Measurements from ENCODE around the gene GLCE.

DNA sequence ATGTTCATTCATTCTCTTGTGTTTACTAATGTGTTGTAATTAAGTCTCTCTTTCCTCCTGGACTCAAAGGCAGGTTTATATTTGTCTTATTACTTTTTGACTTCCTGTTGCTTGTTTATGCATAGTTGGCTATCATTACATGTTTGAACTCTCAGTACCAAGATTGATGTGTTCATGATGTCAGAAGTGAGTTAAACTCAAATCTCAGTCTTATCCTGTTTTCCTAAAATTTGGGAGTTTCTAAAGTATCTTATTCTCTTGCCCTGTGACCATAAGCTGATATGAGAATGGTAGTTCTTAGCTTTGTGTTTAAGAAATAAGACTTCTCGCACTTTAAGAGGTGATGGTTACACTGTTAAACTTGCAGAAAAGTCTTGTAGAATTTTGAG is 5.2 kb downstream of the GLCE start:
- TF ChIP-seq NFIC (IDR thresholded peaks at IDR 0.05) = no peak
- TF ChIP-seq TAF1 (IDR thresholded peaks at IDR 0.05; ENCODE audit: low read depth) = no peak
- TF ChIP-seq, protein P1, sequence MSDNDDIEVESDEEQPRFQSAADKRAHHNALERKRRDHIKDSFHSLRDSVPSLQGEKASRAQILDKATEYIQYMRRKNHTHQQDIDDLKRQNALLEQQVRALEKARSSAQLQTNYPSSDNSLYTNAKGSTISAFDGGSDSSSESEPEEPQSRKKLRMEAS (IDR thresholded peaks at IDR 0.05) = no peak
- no peak for TF ChIP-seq EP300 (IDR thresholded peaks at IDR 0.05; ENCODE audit: borderline replicate concordance)
- TF ChIP-seq YY1 (IDR thresholded peaks at IDR 0.05; ENCODE audit: low read depth) = no peak
- TF ChIP-seq CREB1 (IDR thresholded peaks at IDR 0.05; ENCODE audit: low read depth) = no peak
- TF ChIP-seq, protein P2, sequence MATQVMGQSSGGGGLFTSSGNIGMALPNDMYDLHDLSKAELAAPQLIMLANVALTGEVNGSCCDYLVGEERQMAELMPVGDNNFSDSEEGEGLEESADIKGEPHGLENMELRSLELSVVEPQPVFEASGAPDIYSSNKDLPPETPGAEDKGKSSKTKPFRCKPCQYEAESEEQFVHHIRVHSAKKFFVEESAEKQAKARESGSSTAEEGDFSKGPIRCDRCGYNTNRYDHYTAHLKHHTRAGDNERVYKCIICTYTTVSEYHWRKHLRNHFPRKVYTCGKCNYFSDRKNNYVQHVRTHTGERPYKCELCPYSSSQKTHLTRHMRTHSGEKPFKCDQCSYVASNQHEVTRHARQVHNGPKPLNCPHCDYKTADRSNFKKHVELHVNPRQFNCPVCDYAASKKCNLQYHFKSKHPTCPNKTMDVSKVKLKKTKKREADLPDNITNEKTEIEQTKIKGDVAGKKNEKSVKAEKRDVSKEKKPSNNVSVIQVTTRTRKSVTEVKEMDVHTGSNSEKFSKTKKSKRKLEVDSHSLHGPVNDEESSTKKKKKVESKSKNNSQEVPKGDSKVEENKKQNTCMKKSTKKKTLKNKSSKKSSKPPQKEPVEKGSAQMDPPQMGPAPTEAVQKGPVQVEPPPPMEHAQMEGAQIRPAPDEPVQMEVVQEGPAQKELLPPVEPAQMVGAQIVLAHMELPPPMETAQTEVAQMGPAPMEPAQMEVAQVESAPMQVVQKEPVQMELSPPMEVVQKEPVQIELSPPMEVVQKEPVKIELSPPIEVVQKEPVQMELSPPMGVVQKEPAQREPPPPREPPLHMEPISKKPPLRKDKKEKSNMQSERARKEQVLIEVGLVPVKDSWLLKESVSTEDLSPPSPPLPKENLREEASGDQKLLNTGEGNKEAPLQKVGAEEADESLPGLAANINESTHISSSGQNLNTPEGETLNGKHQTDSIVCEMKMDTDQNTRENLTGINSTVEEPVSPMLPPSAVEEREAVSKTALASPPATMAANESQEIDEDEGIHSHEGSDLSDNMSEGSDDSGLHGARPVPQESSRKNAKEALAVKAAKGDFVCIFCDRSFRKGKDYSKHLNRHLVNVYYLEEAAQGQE (IDR thresholded peaks at IDR 0.05; ENCODE audit: low read depth) = no peak
- TF ChIP-seq CEBPB (IDR thresholded peaks at IDR 0.05) = no peak
- no peak for TF ChIP-seq RAD21 (IDR thresholded peaks at IDR 0.05; ENCODE audit: low read depth)
- TF ChIP-seq, protein P3, sequence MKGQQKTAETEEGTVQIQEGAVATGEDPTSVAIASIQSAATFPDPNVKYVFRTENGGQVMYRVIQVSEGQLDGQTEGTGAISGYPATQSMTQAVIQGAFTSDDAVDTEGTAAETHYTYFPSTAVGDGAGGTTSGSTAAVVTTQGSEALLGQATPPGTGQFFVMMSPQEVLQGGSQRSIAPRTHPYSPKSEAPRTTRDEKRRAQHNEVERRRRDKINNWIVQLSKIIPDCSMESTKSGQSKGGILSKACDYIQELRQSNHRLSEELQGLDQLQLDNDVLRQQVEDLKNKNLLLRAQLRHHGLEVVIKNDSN (IDR thresholded peaks at IDR 0.05) = no peak
- no peak for TF ChIP-seq FOXM1 (IDR thresholded peaks at IDR 0.05; ENCODE audit: borderline replicate concordance, low read depth)
- no peak for TF ChIP-seq TCF12 (IDR thresholded peaks at IDR 0.05; ENCODE audit: low read depth)
- no peak for TF ChIP-seq TEAD4 (IDR thresholded peaks at IDR 0.05)
